Stimulated activated CD4-positive, alpha-beta T cell treated with anti-CD3 and anti-CD28 coated beads, TNF-alpha, amount 100 ng/mL, for 1 hour (primary cell): ENCODE measurements around the gene KPNA5.
"Not testable (repeated sequence)": the region's sequence is repeated elsewhere in the genome, so short reads cannot be mapped to it uniquely, and the experiment has no call there.

Experiments used
- DNase-seq, 3 donors: peaks; one replicate each; pipeline ENCODE4 v3.0.0-alpha.2; 2020; ENCODE audit warnings: low read depth in 3 of 3, low spot score in 1 of 3

The KPNA5 gene

DNA sequence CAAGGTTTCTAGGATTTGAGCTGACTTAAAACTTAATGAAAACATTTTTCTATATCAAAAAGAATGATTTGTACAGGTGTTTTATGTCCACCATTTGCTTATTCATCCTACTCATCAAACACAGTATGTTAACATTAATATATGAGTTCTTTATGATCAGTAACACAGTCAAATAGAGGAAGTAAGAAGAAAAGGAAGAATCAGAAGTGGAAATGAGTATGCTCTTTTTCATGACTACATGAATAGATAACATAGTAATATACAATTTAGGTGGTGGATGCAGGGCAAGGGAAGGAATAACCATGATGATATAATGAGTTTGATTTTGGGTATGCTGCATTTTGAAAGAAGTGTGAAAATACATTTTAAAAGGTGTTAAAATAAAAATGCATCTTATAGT lies 16.5 kb downstream of the KPNA5 start:
- DNase-seq = no peak

DNA sequence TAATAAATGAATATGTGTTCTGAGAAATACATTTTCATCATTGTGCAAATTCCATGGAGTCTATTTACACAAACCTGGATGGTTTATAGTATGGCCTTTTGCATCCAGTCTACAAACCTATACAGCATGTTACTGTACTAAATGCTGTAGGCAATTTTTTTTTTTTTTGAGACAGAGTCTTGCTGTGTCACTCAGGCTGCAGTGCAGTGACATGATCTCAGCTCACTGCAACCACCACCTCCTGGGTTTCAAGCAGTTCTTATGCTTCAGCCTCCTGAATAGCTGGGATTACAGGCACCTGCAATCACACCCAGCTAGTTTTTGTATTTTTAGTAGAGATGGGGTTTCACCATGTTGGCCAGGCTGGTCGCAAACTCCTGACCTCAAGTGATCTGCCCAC lies 22.9 kb downstream of the KPNA5 start:
- not testable (repeated sequence) for DNase-seq

DNA sequence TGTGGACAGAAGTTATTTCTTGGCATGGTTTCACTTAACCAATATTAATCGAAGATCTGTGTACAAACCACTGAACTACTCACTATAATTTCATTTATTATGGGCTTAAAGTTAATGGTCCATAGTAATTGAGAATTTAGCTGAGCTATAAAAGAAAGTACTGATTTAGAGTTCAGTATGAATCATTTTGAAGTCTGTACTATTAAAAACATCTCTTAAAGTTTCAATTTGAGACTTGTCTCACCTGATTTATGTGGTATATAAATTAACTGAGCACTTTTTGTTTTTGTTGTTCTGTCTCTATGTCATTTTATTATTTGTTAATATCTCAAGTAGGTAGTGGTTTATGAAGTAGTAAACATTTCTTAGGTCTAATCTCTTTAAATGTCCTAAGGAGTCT lies 24.9 kb downstream of the KPNA5 start:
- DNase-seq = no peak

DNA sequence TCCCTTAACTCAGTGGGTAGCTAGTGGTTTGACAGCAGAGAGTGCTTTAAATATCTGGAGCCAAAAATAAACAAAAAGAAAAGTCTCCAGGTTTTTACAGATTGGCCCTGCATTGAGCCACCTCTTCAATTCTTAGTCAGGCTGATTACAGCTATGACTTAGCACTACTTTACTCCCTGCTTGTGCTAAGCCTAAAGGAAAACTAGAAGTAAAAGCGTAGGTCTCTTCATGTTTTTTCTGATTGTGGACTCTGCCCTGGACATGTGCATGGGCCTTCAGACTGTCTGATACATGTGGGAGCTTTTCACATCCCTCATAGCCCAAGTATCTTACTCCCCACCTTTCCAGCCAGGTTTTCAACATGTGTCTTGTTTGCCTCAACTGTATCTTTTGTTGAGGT lies 33.3 kb downstream of the KPNA5 start:
- DNase-seq = no peak

DNA sequence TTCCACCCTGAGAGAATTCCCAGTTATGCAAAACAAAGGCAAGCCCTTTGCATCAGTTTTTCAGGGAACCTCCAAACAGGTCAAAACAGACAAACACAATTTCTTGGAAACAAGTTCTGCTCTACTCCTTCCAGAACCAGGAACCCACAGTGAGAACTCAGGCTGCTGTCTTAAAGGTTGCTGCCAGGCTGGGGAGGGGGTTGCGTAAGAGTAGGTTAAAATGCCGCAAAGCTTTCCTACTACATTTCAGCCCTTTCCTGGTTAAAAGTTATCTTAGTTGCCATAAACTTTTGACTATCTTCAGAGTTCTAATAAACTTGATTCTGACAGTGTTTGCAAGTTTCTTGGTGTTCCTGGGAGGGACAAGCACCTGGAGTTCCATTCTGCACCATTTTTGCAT lies 33.8 kb downstream of the KPNA5 start:
- DNase-seq = no peak

DNA sequence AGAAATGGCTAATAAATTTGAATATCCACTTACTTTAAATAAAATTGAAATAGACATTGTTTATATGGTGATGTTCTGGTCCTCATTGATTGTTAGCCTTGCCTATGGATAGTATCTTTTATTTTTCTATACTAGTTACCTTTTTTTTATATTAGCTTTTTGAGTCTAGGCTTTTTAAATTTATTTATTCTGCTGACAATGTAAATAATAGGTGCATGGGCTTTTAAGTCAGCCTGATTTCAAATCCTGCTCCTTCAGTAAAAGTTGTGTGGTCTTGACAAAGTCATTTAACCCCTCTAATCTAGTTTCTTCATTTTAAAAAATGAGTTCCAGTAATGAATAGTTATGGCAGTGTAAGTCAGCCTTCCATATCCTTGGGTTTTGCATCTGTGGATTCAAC lies 45.9 kb downstream of the KPNA5 start:
- no peak for DNase-seq

DNA sequence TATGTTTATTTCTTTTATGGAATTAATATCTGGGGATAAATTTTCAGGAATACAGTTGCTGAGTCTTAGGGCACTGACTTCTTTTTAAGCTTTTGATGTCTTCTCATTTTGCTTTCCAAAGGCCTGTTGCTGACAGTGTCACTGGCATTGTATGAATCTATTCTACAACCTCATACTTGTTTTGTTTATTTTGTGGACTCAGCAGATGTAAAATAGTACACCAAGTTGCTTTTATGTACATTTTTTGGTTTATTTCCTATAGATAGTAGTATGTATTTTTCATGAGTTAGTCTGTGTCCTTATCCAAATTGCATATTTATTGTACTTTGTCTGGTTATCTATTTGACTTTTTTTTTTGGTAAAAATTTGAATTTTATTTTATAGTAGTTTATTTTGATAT lies 49.5 kb downstream of the KPNA5 start:
- no peak for DNase-seq

DNA sequence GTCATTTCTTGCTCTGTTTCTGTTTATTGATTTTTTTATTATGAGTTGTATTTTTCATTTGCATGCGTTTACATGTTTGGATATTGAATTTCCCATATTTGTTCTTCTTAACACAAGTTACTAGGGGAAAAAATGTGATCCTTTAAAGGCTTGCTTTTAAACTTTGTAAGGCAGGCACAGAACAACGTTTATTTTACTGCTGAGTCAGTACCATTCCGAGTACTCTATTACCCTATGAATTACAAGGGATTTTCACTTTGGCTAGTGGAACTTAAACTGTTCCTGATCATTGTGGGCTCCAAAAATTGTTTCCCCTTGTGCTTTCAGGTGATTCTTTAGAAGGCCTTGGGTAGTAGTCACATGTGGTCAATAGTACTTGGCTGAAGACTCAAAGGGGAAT lies 56.0 kb downstream of the KPNA5 start:
- DNase-seq = no peak

DNA sequence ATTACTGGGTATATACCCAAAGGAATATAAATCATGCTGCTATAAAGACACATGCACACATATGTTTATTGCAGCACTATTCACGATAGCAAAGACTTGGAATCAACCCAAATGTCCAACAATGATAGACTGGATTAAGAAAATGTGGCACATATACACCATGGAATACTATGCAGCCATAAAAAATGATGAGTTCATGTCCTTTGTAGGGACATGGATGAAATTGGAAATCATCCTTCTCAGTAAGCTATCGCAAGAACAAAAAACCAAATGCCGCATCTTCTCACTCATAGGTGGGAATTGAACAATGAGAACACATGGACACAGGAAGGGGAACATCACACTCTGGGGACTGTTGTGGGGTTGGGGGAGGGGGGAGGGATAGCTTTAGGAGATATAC lies 59.5 kb downstream of the KPNA5 start:
- not testable (repeated sequence) for DNase-seq

DNA sequence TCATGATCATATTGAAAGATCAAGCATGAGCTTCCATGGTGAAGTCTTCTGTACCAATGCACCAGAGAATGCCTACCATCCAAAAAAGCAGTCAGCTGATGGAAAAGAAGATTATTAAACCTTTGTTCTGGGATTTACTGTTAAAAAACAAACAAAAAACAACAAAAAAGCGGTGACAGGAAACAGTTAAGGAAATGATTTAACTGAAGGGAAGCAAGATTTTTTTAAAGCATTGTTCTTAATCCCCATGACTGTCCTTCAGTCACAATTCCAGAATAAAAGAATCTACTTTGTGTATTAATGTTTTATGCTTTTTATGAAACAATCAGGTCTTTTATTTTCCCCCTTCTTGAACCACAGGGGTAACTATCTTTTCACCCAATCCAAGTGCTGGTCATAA lies 60.6 kb downstream of the KPNA5 start:
- DNase-seq = no peak

DNA sequence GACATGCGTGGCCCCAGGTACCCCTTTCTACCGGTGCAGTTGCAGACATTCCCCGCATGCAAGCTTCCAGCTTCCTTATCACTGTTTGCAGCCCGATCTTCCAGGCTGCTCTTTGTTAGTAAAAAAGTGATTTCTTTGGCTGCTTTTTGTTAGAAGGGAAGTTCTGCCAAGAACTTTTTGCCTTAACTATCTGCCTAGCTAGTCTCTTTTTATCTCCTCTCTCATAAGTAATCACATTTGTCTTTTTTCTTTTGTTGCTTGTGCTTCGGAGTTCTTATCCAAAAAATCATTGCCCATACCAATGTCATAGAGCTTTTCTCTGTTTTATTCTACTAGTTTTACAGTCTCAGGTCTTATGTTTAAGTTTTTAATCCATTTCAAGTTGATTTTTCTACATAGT lies 64.2 kb downstream of the KPNA5 start:
- no peak for DNase-seq

DNA sequence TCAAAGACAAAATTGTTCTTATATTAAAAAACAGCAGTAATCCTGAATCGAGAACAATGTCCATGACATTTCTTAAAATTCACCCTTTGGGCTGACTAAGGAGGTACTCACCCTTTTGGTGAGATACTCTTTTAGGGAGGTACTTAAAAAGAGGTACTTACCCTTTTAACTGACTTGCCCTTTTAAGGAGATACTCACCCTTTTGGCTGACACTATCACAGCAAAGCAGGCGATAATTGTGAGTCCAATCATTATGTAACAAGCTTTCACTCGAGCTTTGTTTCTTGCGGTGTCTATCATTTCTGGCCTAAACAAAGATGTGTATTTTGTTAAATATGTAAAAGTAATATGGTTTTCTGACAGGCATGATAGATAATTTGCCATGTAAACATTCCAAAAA lies 80.8 kb downstream of the KPNA5 start:
- DNase-seq = no peak

DNA sequence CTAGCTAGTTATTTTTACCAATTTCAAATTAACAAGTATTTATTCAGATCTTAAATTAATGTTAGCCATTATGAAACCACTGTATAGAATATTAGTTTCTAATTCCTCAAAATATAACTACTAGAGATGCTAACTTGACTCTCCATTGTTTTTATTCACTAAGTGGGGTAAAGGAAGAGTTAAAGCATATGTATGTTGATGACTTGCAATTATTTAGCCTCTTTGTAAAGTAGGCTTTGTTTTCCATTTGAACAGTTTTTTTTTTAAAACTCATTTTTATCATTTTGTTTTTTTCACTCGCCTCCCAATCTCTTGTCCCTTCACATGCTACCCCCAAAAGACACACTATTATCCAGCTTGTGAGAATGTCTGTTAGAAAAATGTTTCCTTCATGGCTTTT lies 81.2 kb downstream of the KPNA5 start:
- DNase-seq = no peak

DNA sequence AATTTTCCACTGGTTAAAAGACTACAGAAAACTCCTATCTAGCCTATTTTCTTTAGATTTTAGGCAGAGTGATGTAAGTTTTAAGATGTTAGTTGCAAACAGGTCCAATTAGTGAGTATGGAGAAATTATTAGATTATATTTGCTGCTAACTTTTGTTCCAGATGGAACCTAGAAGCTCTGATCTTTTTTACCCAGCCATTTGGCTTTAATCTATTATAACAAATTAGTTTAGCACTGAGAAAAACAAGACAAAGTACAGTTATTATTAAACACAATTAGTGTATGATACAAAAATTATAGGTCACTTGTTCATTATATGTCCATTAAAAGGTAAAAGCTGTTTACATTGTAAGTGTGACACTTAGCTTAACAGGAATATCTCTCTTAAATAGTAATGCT lies 82.0 kb downstream of the KPNA5 start:
- DNase-seq = no peak

DNA sequence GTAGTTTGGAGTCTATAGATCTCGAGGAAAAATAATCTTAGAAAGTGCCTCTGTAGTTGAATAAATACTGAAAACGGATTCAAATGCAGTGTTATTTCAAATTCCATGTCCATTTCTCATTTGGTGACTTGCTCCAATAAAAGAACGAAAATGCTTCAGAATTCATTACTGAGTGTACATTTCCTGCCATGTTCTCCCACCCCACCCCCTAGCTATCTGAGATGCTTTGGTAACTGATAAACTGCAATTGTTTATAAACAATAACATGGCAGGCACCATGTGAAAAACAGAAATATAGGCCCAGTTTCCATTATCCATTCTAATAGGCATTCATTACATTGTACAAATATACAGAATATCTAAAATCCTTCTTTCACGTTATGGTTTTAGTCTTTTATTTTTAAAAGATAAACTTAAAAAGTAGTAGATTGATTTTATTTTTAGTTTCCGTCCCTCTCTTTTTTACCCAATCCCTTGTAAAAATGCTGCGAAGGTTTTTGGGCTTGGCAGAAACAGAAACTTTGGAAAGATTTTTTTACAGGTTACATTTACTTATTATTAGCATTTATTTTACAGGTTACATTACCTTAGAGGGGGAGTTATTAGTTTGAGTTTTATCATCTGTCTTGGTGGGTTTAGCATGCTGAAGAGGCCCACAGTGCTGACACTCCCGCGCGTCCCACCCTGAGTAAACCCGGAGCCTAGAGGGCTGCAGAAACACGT lies 83.1 kb downstream of the KPNA5 start:
- no peak for DNase-seq

DNA sequence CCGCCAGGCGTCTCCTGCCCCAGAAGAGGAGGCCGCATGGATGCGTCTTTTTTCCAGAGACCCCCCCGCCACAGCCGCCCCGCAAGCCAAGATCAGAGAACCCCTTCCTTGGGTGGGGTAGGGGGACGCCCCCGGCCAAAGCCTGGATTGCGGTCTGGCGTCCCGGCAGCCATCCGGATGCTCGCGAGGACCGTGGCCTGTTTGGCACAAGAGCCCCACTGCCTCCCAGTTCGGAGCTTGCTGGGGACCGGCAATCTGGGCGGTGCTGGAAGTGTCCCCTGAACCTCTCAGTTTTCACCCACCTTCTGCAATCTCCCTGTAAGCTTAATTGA lies 83.6 kb downstream of the KPNA5 start:
- no peak for DNase-seq

DNA sequence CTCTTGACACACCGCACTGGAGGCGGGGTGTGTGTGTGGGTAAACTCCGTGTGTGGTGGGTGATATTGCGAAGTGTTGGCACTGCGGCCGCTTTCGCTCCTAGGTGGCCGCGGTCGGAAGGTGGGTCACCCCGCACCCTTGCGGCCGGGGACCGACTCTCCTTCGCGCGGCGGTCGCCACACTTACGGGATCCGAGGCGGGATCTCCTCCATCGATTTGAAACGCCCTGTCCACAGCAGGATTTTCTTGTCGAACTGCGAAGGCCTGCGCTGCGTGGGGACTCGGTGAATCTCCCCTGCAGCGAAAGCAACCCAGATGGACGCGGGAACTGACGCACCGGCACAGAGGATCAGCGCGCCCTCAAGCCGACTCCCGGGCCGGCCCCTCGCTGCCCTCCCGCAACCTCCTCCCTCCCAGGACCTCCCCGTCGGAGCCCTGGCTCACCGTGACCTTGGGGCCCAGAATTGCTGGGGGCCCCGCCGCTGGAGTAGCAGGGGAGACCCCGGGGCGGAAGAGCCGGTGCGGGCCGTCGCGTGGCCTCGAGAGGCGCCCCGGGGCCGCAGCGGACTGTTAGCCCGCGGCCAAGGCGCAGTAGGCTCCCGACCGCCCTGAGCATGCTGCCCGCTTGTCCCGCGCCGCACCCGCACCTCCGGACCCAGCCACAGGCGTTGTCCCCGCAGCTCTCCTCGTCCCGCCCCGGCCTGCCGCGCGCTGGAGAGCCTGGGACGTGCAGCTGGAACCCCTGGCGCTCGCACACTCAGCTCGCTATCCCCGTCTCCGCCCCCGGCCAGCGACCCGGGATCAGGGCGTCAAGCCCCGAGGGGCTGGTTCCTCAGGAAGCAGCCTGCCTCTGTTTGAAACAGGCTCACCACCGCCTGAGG lies 84.2 kb downstream of the KPNA5 start, which contains the start of gene FAM162B:
FAM162B (minus strand) TSS at position 759 of the 881 bp plus-strand sequence; CDS start at position 616, 143 bp downstream.
- no peak for DNase-seq

DNA sequence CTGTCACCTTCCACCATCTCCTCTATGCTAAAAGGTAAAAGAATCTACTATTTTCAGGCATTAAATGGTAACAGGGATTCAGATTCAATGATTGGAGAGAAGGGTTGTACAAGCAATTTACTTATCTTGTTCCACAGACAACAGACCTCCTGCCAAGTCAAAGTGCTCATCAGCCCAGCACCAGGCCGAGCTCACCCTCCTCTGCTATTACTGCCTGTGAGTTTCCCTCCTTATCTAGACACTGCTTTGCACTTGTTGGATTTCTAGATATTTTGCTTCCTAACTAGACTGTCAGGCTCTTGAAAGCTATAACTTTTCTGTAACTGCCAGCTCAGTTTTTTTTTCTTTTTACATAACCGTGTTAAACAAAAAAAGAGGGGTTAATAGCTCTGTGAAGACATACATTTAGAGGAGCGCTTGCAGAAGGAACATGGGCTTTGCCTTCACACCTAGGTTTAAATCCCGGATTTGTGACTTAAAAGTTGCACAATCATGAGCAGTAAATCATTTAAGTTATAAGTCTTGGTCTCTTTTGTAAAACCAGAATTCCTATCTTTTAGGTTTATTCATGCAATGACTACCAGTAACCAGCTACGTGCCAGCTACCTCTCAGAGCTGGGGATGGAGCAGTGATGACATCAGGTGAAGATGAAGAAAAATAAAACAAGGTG lies 85.6 kb downstream of the KPNA5 start:
- DNase-seq = no peak

DNA sequence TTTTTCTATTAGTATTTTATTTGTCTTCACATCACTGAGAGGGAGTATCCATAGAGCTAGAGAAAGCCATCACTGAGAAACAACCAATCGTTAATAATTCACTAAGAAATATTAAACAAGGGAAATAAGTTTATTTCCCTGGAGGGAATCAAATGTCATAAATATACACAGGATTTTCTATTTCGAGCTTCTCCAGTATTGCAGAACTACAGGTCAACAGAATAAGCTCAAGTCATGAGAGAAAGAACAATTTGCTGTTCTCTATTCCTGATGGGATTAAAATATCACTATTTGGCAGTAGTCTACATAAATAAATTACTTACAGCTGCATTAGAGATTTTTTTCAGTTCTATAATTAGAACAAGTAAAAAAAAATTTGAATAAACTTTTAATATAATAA lies 86.7 kb downstream of the KPNA5 start:
- DNase-seq = no peak

DNA sequence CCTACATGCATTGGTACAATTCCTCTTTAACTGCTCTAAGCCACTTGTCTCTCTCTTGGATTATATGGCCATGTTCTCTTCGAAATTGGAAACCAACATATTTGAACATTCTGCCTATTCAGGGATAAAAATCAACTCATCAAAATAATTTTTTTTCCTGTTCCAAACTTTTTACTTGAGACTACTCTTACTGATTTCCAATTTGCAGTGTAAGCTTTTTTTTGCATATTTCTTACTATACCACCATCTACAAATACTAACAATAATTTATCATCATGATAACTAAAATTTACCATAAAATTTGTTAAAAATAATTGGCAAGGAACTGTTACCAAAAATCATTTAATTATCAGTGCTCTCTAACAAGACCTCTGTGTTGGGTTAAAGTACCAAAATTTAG lies 91.4 kb downstream of the KPNA5 start:
- DNase-seq = no peak

DNA sequence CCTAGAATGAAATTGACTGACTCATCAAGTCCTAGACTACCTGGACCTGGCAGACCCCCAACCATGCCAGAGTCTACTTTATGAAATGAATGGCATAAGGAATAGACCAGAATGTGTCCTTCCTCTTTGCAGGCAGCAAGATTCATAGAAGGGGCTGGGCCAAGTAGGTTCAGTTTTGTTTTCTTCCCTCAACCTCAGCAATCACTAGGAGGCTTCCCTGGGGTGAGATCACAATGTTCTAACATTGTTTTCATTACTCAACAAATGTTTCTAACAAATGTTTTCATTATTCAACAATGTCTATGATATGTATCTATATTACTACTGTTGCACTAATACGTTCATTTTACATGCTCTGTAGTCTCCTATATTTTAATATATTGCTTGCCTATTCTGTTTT lies 92.9 kb downstream of the KPNA5 start:
- no peak for DNase-seq

DNA sequence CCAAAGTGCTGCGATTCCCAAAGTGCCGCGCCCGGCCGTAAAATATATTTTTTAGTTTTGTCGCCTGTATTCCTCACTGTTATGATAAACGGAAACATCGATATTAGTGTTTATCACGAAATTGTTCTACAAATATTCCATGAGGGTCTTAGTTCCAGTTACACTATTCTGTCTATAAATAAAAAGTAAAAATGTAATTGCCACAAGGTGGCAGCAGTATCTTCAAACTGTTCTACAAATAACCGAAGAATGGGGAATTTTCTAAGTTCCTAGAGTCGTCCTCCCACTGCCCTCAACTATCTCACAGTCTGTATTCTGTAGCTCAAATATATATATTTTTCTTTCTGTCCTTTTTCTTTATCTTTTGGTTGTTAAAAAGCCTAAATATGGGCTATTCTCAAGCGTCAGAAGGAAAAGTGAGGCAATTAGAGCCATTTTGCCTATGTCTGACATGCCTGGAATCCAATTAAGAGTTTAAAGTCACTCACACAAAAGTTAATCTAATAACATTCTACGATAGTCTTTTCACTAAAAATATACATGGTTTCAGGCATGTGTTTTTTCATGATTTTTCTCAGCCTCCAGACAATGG lies 98.7 kb downstream of the KPNA5 start:
- no peak for DNase-seq
